Tibial artery (tissue), 4 donors: ENCODE measurements around the gene SYK.

Experiments
- DNase-seq, 2 donors: peaks; one replicate each; pipeline ENCODE4 v3.0.0-alpha.2; 2019
- H3K27ac ChIP-seq, 2 donors: fragments of 200-600 bp; sonication (generic) in 1 of 2; 1 replicate in 1 of 2; 2 replicates in 1 of 2; pipeline ENCODE4 v1.5.1; 2018 to 2019; ENCODE audit warnings: mild to moderate bottlenecking in 1 of 2
- H3K27me3 ChIP-seq, 2 donors: fragments of 200-600 bp; sonication (generic) in 1 of 2; one replicate each; pipeline versions ENCODE4 v1.5.1 to v1.6.0; 2016 to 2019
- H3K36me3 ChIP-seq, 3 donors: fragments of 200-600 bp; sonication (generic) in 2 of 3; one replicate each; pipeline ENCODE4 v1.5.1; 2016 to 2019; ENCODE audit warnings: mild to moderate bottlenecking in 2 of 3
- H3K4me1 ChIP-seq, 4 donors: fragments of 200-600 bp; sonication (generic) in 2 of 4; 1 replicate in 3 of 4; 2 replicates in 1 of 4; pipeline ENCODE4 v1.5.1; 2016 to 2019
- H3K4me3 ChIP-seq, 2 donors: fragments of 200-600 bp; sonication (generic) in 1 of 2; 1 replicate in 1 of 2; 2 replicates in 1 of 2; pipeline ENCODE4 v1.5.1; 2018 to 2019; ENCODE audit warnings: mild to moderate bottlenecking in 2 of 2
- H3K9me3 ChIP-seq, 3 donors: fragments of 200-600 bp; sonication (generic) in 1 of 3; one replicate each; pipeline ENCODE4 v1.5.1; 2016 to 2019
- intact Hi-C: fragments of 100-400 bp; cut with DNase I; formaldehyde crosslinking; loops from one replicate; pipeline ENCODE4 v1.15.0; 2023; ENCODE audit warnings: low total_unique reads
- TF ChIP-seq, protein P1 (sequence below), 2 experiments: fragments of 200-600 bp in 1 of 2; fragments of 450-650 bp in 1 of 2; IDR thresholded peaks; one replicate each; pipeline ENCODE4 v1.5.1; 2017 to 2019; ENCODE audit warnings: antibody characterized with exemption in 2 of 2, mild to moderate bottlenecking in 1 of 2, moderate library complexity in 1 of 2

The SYK gene

DNA sequence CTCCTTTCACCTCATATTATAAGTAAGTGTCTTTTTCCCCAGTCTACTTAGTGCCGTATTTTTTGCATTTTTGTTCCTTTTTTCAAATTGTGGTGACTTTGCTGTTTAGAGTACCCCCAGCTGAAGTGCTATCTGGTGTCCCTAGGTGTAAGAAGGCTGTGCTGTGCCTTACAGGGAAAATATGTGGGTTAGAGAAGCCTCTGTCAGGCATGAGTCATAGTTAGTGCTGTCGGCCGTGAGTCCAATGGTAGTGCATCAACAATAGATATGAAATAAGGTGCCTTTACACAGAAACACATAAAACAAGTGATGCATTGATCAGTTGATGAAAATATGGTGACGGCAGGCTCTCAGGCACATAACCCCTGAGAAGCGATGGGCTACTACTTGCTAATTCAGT lies 20.1 kb downstream of the SYK start:
- Histone ChIP-seq H3K4me3 (no peak overlapping the region), H3K4me1 (no peaks in the 10 kb centered on the region), H3K27ac (no peak overlapping the region), H3K27me3 (no peaks in the 10 kb centered on the region), H3K36me3 (no peaks in the 10 kb centered on the region), H3K9me3 (no peaks in the 10 kb centered on the region)
- TF ChIP-seq, protein P1, sequence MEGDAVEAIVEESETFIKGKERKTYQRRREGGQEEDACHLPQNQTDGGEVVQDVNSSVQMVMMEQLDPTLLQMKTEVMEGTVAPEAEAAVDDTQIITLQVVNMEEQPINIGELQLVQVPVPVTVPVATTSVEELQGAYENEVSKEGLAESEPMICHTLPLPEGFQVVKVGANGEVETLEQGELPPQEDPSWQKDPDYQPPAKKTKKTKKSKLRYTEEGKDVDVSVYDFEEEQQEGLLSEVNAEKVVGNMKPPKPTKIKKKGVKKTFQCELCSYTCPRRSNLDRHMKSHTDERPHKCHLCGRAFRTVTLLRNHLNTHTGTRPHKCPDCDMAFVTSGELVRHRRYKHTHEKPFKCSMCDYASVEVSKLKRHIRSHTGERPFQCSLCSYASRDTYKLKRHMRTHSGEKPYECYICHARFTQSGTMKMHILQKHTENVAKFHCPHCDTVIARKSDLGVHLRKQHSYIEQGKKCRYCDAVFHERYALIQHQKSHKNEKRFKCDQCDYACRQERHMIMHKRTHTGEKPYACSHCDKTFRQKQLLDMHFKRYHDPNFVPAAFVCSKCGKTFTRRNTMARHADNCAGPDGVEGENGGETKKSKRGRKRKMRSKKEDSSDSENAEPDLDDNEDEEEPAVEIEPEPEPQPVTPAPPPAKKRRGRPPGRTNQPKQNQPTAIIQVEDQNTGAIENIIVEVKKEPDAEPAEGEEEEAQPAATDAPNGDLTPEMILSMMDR (IDR thresholded peaks at IDR 0.05): no peak
- intact Hi-C loops: no loop called here
- DNase-seq: no peak

DNA sequence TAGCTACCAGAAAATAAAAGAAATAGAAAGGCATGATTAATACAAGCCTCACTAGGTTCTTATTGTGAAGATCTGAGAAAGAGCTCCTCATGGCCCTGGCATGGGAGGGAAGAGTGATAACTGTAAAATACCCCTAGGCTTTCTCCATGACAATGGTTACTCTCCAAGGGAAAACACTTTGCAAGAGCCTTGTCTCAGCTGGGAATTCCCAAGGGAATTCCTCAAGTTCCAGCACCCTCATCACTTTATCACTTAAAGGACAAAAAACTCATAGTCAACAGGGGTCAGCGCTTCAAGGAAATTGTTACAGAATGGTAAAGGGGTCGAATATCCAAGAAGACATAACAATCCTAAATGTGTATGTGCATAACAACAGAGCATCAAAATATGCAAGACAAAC lies 21.2 kb downstream of the SYK start:
- no peaks in the 10 kb centered on the region for H3K27me3 ChIP-seq
- no peak overlapping the region for H3K4me3 ChIP-seq
- H3K4me1 ChIP-seq: no peaks in the 10 kb centered on the region
- intact Hi-C loops: no loop called here
- no peaks in the 10 kb centered on the region for H3K36me3 ChIP-seq
- TF ChIP-seq, protein P1 (IDR thresholded peaks at IDR 0.05): no peak
- no peak for DNase-seq
- H3K9me3 ChIP-seq: no peaks in the 10 kb centered on the region
- H3K27ac ChIP-seq: no peak overlapping the region

DNA sequence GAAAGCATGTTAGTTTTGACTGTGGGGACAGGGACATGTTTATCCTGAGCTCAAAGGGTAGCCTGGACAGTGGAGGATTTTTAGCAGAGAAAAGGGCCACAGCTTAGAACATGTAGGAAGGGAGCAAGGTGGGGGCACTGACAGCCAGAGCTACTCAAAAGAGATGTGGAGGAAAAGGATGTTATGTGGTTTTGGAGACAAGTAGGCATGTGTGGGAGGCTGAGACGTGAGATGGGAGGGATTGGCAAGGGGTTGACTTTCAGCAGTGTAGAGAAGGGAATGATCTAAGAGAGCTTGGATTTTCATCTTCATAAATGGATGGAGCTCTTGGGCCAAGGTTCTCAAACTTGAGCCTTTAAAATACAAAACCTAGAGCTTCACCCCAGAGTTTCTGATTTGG lies 24.0 kb downstream of the SYK start:
- Histone ChIP-seq H3K27me3 (peaks cover 0 to 8% of the 10 kb centered on the region in 2 donors), H3K27ac (no peak overlapping the region), H3K4me1 (no peaks in the 10 kb centered on the region), H3K4me3 (no peak overlapping the region), H3K36me3 (no peaks in the 10 kb centered on the region), H3K9me3 (no peaks in the 10 kb centered on the region)
- TF ChIP-seq, protein P1 (IDR thresholded peaks at IDR 0.05): no peak
- intact Hi-C loops: no loop called here
- DNase-seq: no peak

DNA sequence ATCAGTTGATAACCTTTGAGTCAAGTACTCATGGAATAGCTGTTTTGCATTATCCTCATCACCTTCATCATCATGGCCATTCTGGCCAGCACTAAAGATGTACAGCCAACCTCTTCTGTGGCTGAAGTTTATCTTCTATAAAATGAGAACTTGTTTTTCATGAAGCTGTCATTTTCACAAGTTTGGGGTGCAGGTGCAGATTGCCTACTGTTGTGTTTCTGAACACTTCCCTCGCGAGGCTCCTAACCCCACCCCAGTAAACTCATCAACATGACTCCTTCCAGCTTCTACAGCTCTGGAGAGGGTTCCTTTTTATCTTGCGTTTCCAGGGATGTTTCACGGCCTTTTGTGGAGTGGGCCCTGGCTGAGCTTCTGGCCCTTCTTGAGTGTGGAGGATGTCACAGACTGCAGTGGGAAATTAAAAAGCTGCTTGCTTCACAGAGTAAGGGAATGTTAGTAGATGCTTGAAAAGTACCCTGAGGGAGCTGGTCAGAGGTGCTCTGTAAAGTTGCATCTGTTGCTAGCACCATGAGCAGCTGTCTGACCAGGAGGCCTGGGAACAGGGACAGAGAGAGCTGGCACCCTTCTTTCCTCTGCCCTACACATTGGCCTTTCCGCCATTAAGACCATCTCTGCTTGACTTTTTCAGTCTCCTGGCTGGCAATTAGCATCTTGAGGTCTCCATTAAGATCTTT lies 24.9 kb downstream of the SYK start:
- DNase-seq: no peak
- no peak overlapping the region for H3K4me3 ChIP-seq
- H3K36me3 ChIP-seq: no peaks in the 10 kb centered on the region
- H3K27me3 ChIP-seq: peaks cover 0 to 8% of the 10 kb centered on the region in 2 donors
- no peaks in the 10 kb centered on the region for H3K9me3 ChIP-seq
- intact Hi-C loops: no loop called here
- TF ChIP-seq, protein P1 (IDR thresholded peaks at IDR 0.05): no peak
- H3K27ac ChIP-seq: no peak overlapping the region
- no peaks in the 10 kb centered on the region for H3K4me1 ChIP-seq

DNA sequence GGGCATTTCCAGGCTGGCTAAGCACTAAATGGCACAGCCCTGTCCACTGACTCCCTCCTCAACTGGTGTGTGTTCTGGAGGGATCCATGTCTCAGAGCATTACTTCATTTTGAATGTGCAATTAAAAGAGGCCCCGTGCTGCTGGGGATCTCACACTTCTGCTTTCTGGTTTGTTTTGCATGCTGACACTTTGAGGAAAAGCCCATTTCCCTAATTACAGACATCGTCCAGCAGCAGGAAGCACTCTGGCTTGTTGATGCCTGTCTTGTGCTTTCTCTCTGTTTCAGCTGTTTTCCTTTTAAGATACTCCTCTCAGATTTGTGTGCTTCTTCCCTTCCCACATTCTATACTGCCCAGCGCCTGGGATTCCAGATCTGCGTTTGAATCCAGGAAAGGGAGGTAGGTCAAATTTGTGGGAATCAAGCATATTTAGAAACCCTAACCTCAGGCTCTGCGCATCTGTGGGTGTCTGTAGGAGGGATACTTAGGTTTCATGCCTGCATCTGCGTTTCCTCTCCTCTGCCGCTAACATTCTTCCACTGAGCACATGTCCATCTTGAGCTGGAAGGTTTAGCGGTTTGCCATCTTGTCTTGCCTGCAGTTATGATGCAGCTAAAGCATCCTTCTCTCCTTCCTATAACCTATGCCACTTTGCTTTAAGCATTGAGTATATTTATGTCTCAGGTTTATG lies 25.7 kb downstream of the SYK start:
- Histone ChIP-seq H3K27ac (no peak overlapping the region), H3K27me3 (peaks cover 0 to 8% of the 10 kb centered on the region in 2 donors), H3K4me1 (no peaks in the 10 kb centered on the region), H3K4me3 (no peak overlapping the region), H3K9me3 (no peaks in the 10 kb centered on the region), H3K36me3 (no peaks in the 10 kb centered on the region)
- intact Hi-C loops: no loop called here
- peak in 1 of 2 donors; percentile 39 for DNase-seq
- TF ChIP-seq, protein P1 (IDR thresholded peaks at IDR 0.05): no peak
